NCI-H345 (cell line): ENCODE measurements around the gene TUBGCP2.
"Not testable (repeated sequence)": the region's sequence is repeated elsewhere in the genome, so short reads cannot be mapped to it uniquely, and the experiment has no call there.

Experiments used
- DNase-seq: peaks from one replicate; lab custom pipeline; 2025; lab: John Stamatoyannopoulos, UW

Gene TUBGCP2

DNA sequence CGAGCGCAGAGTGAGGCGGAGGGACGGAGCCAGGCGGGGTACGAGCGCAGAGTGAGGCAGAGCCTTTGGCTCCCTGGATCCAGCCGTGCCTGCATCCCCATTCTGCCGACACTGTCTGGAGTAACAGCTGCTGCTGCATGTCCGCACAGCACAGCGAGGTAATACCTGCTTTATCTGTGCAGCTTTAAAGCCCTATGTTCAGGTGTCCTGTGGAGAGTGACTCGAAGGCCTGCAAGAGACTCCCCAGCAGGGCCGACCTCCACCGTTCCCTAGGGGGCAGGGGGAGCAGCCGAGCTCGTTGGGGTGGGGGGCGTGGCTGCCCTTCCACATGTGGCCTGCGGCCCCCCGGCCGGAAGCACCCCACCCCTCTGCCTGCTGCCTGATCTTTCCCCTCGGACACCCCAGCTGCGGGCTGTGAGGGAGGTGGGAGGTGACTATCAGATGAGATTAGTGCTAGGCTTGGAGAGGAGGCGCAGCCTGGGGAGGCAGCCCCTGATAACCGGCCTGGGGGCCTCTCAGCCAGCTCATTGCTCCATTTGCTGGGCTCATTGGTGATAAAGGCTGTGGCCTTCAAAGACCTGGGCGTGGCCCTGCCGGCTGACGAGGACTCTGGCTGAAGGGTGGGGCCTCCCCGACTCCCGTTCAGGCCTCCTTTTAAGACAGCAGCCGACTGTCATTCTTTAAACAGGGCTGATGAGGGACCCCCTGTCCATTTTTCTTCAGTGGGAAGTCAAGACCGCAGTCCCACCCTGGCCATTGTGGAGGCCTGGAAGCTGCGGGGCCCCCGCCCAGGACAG is 63.0 kb downstream of the TUBGCP2 start:
- no peak for DNase-seq

DNA sequence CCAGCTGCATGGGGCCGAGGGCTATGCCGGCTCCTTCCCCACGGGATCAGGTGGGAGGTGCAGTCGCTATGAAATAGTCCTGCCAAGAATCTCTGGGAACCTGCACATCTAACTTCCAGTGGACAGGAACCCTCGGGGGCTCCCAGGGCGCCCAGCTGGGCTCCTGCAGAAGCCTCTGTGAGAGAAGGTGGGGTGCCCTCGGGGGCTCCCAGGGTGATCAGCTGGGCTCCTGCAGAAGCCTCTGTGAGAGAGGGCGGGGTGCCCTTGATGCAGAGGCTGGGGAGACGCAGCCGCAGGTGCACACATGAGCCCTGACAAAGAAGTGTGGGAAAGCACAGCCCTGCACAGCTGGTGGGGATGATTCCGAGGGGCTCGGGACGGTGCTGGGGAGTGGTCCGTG is 65.1 kb downstream of the TUBGCP2 start:
- DNase-seq = no peak

DNA sequence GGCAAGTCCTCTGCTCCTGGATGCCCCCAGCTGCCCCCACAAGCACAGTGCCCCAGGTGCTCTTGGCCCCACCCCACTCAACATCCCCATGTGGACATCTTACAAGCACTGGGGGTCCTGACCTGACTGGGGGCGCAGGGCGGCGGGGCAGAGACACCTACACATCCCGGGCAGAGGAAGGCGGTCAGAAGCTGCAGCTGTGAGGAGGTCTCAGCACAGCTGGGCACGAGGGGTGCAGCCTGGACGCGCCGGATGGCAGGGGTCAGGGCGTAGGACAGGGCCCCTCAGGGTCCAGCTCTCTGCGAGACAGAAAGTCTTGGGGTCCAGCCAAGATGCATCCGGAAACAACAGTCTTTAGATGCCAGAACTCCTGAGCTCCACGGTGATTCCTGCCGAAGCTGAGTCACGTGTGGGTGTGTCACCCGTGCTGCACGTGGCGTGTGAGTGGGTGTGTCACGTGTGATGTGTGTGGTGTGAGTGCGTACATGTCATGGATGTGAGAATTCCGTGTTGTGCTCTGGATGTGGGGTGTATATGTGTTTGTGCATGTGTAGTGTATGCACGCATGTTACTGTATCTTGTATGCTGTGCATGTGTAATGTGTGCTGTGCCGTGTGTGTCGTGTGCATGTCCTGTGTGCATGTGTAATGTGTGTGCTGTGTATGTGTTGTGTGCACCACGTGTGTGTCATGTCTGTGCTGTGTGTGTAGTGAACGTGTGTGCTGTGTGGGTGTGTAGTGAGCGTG is 65.9 kb downstream of the TUBGCP2 start:
- no peak for DNase-seq

DNA sequence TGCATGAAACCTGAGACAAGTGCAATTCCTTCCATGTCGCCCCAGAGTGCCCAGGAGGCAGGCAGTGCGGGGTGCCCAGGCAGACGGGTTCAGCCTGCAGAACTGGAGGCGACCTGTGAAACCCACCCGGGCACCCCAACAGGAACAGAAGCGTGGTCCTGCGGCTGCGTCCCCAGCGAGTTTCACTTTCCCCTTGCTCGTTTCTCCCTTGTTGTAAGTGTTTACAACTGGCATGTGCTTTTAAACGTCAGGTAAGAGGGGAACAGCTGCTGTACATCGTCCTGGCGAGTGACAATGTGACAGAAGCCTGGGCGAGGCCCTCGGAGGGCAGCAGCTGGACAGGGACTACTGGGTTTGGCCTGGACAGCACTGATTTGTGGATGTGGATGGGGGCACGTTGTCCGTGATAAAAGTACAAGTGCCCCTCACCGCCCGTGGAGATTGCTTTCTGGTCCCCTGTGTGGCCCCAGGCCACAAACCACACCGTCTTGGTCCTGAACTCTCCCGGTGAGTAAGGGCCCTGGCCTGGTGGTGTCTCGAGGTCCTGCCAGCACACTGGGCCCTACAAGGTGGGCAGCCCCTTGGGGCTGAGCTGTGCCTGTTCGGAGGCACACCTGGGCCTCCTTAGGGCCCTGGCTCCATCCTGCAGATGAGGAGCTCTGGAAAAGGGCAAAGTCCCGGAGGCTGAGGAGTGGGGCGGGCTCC is 67.0 kb downstream of the TUBGCP2 start:
- no peak for DNase-seq

DNA sequence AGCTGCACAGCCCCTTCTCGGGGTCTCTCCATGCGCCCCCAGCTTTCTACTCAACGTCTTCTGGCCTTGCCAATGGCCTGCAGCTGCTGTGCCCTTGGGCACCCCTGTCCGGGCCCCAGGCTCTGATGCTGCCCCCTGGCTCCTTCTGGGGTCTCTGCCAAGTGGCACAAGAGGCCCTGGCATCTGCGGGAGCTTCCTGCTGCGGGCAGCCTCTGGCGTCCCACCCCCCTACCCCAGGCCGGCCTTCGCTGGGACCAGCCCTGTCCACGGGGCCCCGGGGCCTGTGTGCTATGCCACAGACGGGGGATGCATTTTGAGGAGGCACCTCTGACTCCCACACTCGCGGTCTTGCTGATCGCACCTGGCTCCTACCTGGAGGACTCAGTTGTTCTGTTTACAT is 68.7 kb downstream of the TUBGCP2 start:
- DNase-seq = no peak

DNA sequence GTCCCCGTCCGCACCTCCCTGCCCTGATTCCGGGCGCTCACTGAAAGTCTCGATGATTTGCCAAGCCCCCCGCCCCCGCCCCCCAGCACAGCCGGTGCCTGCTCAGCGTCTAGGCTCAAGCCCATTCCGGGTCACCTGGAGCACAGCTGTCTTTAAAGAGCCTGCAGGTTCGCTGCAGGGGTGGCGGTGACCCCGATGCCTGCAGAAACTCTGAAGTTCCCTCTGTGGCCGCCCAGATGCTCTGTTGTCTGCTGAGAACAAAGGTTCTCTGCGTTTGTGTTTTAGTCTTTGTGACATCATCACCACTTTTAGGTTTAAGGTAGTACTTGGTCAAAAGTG is 70.2 kb downstream of the TUBGCP2 start:
- no peak for DNase-seq

DNA sequence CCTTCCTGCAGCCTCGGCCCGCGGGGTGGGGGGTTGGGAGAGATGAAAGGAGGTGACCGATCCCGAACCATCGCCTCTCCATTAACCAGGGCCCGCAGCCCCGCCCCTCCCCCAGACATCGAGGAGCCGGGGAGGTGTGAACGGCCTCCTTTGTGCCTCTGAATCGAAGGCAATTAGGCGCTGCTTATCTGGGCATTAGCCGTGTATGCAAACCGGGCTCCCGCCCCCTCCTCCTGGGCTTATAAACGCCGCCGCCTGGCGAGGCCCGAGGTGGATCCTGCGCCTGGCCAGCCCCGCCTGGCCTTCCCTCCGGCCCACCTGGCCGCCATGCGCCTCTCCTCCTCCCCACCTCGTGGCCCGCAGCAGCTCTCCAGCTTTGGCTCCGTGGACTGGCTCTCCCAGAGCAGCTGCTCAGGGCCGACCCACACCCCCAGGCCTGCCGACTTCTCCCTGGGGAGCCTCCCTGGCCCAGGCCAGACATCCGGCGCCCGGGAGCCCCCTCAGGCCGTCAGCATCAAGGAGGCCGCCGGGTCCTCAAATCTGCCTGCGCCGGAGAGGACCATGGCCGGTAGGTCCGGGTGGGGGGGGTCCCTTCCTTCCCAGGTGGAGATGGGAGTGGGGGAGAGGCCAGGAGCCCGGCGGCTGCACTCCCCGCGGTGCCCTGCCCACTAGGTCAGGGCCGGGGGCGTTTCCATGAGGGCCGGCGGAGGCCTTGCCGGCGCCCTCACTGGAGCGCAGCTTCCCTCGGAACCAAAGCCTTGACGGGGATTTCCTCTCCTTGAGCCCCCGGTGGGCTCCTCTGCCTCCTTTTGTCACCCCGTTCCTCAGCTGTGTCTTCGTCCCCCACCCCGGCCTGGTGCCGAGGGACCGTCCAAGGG is 70.8 kb downstream of the TUBGCP2 start, which contains the start of gene VENTX:
Gene VENTX, plus strand, starts transcription at position 268 of the 878 bp plus-strand sequence. Its CDS starts 60 bp downstream, at position 328.
- no peak for DNase-seq

DNA sequence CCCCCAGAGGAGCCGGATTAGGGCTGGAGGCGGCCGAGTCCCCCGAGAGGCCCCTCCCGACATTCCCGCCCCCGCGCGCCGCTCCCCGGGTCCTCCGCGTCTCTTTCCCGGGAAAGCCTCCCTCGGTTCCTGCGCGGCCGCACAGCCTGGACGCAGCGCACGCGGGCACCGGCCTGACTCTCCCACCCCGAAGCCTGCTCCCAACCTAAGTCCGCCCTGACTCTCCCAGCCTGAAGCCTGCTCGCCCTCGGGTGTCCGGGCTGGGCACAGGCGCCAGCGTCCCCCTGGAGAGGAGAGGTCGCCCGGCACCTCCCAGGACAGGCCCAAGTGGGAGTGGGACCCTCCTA is 71.5 kb downstream of the TUBGCP2 start:
- DNase-seq = no peak

DNA sequence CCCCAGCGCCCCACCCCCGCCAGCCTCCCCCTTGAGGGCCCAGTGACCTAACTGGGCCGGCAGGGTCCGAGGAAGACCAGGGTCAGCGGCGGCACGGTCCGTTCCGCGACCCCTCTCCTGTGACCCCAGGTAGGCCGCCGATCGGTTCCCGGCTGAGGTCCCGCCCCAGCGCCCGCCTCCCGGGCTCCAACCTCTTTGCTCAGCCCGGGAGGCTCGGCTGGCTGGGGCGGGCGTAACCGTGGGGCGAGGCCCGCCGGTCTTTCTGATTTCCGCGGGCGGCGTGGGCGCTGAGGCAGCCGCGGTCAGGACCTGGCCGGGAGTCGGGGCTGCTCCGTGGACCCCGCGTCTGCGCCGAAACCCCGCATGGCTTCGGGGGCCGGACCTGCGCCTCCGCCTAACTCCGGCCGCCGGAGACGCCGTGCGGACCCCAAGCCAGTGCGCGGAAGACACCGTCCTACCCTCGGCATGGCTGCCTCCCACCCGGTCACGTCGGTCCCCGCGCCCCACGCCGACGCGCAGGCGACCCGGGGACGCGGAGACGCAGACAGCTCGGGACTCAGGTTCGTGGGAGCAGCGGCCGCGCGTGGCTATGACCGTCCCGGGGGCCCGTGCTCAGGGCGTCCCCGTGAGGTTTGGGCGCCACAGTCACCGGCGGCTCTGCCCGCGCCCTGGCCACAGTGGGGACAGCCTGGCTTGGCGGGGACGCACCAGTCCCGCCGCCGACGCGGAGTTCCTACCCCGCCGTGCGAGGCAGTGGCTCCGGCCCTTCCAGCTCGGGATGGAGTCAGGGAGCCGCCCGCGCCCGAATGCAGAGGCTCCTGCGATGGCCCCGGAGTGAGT is 72.1 kb downstream of the TUBGCP2 start:
- no peak for DNase-seq

DNA sequence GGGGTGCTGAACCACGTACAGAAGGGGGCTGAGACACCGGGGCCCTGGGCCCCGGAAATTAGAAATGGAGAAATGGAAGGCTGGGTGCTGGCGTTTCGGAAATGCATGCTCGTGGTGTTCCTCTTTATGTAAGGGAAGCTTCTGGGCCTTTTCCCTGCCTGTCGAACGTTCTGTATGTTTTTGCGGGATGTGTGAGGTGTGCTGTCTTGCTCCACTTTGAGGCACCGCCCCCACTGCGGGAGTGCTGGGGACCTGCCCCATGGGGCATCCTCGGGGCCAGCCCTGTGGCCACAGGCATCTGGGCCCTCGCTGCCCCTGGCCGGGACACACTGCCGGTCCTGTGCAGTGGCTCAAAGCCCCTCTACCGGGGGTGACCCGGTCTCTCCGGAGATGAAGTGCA is 72.7 kb downstream of the TUBGCP2 start:
- DNase-seq = no peak

DNA sequence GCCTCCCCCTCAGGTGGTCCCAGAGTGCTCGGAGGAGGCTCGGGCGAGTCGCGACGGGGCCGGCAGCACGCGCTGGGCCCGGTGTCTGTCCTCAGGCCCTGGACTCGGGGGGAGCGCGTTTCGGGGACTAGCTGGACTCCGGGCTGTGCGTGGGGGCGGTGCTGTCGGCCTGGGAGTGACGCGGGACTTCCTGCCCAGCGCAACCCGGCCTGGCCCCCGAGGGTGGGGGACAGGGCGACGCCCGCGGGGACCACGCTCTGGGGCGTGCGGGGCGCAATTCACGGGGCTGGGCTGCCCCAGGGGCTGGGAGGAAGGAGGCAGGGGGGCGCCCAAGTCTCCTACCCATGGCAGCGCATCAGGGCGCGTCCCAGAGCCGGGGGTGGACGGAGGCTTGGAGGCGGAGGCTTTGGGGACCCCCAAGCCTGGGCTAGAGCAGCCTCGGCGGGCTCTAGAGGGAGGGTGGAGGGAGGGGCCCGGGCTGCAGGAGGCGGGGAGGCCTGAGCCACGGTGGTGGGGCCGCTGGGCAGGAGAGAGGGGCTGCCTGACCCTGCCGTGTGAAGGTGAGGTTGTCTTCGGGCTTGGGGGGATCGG is 73.3 kb downstream of the TUBGCP2 start:
- DNase-seq = no peak

DNA sequence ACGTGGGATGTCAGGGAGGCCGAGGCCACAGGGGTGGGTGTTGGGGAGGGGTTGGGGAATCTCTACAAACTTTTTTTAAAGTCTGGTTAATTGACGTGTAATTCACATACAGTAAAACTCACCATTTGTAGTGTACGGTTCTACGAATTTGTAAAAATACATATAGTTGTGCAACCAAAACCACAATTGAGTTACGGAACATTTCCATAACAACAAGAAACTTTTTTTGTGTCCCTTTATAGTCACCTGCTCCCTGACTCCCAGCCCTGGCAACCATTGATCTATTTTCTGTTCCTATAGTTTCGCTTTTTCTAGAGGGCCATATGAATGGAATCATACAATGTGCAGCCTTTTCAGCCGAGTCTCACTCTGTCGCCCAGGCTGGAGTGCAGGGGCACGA is 73.9 kb downstream of the TUBGCP2 start:
- DNase-seq = not testable (repeated sequence)

DNA sequence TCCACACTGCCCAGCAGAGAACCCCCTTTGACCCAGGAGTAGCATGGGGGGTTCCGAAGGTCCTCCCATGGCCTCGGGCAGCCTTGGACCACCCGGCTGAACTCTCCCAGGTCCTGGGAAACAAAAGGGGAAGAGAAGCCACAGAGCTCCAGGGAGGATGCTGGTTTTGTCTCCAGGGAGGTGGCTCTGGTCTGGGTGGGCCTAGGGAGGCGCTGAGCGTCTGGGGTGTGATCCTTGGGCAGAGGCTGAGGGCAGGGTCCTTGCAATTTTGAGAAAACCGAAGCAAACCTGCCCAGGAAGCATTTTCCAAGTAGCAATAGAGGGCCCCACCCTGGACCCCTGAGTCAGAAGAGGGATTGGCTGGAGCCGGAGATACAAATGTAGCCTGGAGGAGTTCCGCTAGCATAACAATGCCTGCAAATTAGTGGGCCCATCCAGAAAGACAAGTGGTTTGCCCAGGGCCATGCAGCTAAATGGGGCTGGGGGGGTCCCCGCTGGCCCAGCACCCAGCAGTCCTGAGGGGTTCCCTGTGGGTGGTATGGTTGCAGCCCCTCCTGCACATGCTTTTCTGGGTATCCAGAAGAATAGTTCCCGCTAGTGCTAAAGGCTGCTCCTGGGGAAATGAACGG is 76.6 kb downstream of the TUBGCP2 start:
- no peak for DNase-seq

DNA sequence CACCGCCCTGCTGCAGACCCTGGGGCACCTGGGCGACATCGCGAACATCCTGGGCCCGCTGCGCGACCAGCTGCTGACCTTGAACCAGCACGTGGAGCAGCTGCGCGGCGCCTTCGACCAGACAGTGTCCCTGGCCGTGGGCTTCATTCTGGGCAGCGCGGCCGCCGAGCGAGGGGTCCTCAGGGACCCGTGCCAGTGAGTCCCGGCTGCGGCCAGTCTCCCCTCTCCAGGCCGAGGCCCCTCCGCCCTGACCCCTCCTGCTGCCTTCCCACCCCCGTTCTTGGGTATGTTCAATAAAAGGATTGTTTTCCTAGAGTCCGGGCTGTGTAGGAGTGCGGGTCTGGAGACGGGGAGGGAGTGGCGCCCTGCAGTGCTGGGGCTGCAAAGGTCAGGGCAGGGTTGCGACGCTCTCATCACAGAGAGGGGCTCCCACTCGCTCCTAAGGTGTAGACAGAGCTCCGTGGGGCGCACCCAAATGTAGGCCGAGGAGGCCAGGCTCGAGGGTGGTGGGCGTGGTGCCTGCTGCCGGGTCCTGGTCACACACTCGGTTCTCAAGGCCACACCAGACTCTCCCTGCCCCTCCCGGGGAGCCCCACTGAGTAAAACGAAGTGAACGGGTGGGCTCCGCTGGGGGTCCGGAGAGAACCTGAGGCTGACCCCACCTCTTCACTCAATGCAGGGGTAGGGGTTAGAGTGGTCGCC is 77.3 kb downstream of the TUBGCP2 start:
- DNase-seq = no peak

DNA sequence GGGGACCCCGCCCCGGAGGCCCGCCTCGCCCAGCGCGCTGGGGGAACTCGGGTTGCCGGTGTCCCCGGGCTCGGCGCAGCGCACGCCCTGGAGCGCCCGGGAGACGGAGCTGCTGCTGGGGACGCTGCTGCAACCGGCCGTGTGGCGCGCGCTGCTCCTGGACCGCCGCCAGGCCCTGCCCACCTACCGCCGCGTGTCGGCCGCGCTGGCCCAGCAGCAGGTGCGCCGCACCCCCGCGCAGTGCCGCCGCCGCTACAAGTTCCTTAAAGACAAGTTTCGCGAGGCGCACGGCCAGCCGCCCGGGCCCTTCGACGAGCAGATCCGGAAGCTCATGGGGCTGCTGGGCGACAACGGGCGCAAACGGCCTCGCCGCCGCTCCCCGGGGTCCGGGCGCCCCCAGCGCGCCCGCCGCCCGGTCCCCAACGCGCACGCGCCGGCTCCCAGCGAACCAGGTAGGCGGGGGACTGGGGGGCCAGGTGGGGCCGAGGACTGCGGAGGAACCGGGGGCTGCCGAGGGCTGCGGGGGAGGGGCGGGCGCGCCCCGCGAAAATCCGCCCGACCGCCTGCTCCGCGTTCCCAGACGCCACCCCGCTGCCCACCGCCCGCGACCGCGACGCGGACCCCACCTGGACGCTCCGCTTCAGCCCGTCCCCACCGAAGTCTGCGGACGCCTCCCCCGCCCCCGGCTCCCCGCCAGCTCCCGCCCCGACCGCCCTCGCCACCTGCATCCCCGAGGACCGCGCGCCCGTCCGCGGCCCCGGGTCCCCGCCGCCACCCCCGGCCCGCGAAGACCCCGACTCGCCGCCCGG is 78.1 kb downstream of the TUBGCP2 start:
- peak; percentile 27 for DNase-seq

DNA sequence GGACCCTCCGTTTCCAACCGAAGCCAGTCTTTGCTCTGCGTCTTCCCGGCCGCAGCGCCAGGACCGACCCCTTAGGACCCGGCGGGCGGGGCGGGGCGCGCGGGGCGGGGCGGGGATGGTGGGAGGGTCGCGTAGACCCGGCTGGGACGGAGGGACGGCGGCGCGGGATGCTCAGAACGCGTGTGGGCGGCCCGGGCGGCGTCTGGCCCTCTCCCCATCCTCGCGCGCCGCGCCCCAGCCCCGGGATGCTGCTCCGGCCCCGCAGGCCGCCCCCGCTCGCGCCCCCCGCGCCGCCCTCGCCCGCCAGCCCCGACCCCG is 78.7 kb downstream of the TUBGCP2 start, which contains the start of gene UTF1:
Gene UTF1, plus strand, starts transcription at position 174 of the 318 bp plus-strand sequence. Its CDS starts 72 bp downstream, at position 246.
- DNase-seq = no peak

DNA sequence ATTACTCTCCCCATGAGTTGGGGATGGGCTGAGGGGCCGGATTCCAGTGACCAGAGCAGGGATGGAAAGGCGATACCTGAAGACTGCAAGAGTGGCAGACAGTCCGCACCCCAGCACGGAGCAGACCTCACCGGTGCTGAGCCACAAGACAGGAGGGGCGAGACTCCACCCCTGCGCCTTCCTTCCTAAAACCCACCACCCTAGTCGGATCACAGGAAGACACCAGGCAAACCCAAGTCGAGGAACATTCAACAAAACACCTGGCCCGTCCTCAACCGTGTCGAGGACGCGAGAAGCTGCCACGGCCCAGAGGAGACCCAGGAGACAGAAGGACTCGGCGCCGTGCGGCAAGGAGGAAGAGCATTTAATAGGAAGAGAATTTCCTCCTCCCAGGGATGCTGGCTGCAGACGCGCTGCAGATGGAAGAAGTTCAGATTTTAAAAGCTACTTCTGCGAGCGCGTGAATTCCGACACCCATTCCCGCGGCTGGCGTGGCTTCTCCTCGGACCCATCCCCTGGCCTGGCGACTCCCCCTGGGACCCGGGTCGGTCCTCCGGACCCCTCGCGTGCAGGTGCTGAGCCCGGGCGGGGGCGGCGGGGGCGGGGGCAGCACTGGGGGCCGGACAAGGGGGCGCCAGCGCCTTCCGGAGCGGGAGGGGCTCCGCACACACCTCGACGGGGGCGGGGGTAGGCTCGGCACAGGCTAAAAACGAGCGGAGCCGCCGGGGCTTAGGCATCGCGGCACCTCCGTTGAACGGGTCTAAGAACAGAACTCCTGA is 79.2 kb downstream of the TUBGCP2 start:
- DNase-seq = no peak
